ENCODE data around the gene SESTD1.

SESTD1 gene

GRCh38 chr2:179268277-179268925, 3.8 kb upstream of the SESTD1 start:
- no peak for DNase-seq (ENCODE audit: low read depth)
- no peak for TF ChIP-seq CTCF (IDR thresholded peaks at IDR 0.05; ENCODE audit: low read depth, low read length, missing control alignments)
- in situ Hi-C loops (cut with HindIII; ENCODE audit: low sequenced_read_pairs), result no loop called here
- H3K4me3 ChIP-seq (ENCODE audit: low read depth, low read length), result no peak overlapping the region

GRCh38 chr2:179266271-179266670, 1.6 kb upstream of the SESTD1 start:
- no peak overlapping the region for H3K4me3 ChIP-seq (ENCODE audit: low read depth, low read length)
- in situ Hi-C loops (cut with HindIII; ENCODE audit: low sequenced_read_pairs), result no loop called here
- TF ChIP-seq CTCF (IDR thresholded peaks at IDR 0.05; ENCODE audit: low read depth, low read length, missing control alignments), result no peak
- DNase-seq (ENCODE audit: low read depth), result no peak

GRCh38 chr2:179265082-179265510, 464 bp upstream of the SESTD1 start:
- H3K4me3 ChIP-seq (ENCODE audit: low read depth, low read length), result peak overlapping the region; percentile 83
- no peak for TF ChIP-seq CTCF (IDR thresholded peaks at IDR 0.05; ENCODE audit: low read depth, low read length, missing control alignments)
- in situ Hi-C loops (cut with HindIII; ENCODE audit: low sequenced_read_pairs), result no loop called here
- no peak for DNase-seq (ENCODE audit: low read depth)

DNA sequence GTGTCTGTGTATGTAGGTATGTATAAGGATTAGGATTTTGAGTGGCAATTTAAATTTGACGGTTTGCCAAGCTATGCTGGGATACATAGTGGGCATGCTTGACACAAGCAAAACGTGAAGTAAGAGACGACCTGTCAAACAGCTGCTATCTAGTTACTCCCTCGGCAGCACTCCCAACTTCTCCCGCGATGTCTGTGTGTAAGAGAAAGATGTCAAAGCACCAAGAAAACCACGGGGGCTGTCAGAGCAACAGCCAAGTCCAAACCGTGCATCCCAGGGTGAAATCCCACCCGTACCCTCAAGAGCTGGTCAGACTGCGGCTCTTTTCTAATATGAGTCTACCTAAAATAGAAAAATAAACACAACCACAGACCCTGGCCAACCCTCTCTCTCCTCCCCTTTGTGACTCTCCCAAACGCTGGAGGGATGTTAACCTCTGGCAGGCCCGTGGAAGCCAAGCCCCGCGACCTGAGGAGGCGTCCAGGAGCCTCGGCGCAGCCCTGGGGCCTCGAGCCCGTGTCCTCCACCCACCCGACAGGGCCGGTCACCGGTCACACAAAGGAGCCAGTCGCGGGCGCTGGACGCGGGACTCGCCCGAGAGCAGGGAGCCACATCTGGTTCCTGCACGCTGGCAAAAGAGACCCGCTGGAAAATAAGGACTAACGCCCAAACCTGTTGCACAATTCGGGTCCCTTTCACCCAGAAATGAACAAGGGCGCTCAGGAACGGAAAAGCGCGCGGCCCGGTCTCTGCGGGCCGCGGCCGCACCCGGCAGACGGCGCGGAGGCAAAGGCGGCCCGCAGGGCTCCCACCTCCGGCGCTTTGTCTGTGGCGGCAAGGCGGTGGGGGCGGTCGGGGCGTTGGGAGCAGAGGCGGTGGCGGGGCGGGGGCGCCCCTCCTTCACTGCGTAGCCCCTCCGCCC, 925 bp downstream of the SESTD1 start:
- TF ChIP-seq CTCF (IDR thresholded peaks at IDR 0.05; ENCODE audit: low read depth, low read length, missing control alignments), result no peak
- in situ Hi-C loops (cut with HindIII; ENCODE audit: low sequenced_read_pairs), result no loop called here
- peak; percentile 28 for DNase-seq (ENCODE audit: low read depth)
- H3K4me3 ChIP-seq (ENCODE audit: low read depth, low read length), result peak overlapping the region; percentile 83

DNA sequence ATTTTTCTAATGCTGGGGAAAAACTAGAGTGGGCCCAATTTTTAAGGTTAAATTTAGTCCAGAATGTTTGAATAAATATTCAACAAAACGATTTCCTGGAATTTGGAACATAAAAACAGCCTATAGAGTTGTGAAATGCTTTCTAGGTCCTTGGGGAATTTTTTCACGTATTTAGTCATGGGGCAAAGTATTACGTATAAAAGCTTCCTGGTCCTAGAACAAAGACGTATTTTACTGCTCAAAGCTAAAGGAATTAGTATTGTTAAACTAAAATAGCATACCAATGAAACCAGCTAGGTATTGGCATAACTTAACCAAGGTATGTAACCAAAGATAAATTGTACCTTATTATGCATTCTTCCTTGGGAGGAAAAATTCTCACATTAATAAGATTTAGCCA, 1.6 kb downstream of the SESTD1 start:
- DNase-seq (ENCODE audit: low read depth), result no peak
- in situ Hi-C loops (cut with HindIII; ENCODE audit: low sequenced_read_pairs), result no loop called here
- H3K4me3 ChIP-seq (ENCODE audit: low read depth, low read length), result peak overlapping the region; percentile 83
- TF ChIP-seq CTCF (IDR thresholded peaks at IDR 0.05; ENCODE audit: low read depth, low read length, missing control alignments), result no peak

DNA sequence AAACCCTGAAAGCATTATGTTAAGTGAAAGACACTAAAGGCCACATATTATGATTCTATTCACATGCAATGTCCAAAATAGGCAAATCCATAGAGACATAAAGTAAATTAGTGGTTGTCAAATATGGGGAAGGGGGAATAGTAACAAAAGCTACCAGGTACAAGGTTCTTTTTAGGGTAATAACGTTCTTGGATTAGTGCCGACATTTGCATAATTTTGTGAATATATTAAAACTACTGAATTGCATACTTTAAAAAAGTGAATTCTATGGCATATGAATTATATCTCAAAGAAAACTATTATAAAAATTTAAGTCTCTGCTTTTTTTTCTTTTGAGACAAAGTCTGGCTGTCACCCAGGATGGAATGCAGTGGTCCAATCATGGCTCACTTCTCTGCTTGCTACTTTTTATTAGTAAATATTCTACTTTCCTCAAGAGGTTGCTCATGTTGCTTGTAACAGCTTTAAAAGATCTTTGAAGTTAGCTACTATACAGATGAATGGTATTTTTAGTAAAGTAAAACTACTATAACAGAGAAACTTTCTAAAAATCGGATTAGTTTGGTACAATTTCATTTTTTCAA, 2.5 kb downstream of the SESTD1 start:
- no peak for DNase-seq (ENCODE audit: low read depth)
- in situ Hi-C loops (cut with HindIII; ENCODE audit: low sequenced_read_pairs), result no loop called here
- no peak for TF ChIP-seq CTCF (IDR thresholded peaks at IDR 0.05; ENCODE audit: low read depth, low read length, missing control alignments)
- H3K4me3 ChIP-seq (ENCODE audit: low read depth, low read length), result no peak overlapping the region

Measured in astrocyte of the cerebellum (primary cell).